ENCODE measurements around the gene RPS13. TPM values are rescaled to one million over a fixed set of nuclear protein-coding genes. Genes with fewer than 3 reads are reported as not detected.
"Not testable (repeated sequence)": the region's sequence is repeated elsewhere in the genome, so short reads cannot be mapped to it uniquely, and the experiment has no call there.

Gene RPS13
- total RNA-seq, 1 donor from 2014 or later: 745 TPM

DNA sequence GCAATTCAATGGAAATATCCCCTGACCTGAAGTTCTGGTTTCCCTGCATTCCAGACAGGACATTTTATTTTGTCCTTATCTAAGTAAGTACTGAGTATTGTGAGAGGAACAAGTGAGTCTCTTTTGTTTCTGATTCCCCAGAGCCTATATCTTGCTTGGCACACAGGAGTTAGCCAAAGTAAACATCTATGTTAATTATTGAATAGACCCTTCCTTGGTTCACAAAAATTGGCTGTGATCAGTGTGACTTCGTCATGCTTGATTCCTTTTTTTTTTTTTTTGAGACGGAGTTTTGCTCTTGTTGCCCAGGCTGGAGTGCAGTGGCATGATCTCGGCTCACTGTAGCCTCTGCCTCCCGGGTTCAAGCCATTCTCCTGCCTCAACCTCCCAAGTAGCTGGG is 29.0 kb downstream of the RPS13 start:
- DNase-seq (ENCODE audit: low spot score); intact Hi-C loops (cut with DNase I); ATAC-seq: not testable (repeated sequence)

DNA sequence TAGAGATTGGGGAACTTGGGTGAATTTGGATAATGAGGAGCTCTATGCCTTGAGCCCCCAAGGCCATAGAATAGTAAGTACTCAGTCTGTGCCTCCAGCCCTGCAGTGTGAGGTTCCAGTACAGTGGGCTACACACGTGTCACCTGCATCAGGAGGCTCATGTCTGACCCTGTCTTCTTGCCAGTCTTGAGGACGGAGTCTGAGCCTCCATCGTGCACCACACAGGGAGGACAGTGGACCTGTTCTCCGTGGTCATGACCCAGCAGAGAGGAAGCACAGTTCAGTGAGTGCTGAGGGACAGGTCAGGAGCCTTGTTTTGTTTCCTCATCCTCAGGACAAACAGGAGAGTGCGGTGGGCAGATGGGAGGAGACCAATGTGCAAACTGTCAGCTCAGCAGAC is 30.8 kb downstream of the RPS13 start:
- no peak for ATAC-seq
- intact Hi-C loops (cut with DNase I): no loop called here
- no peak for DNase-seq (ENCODE audit: low spot score)

DNA sequence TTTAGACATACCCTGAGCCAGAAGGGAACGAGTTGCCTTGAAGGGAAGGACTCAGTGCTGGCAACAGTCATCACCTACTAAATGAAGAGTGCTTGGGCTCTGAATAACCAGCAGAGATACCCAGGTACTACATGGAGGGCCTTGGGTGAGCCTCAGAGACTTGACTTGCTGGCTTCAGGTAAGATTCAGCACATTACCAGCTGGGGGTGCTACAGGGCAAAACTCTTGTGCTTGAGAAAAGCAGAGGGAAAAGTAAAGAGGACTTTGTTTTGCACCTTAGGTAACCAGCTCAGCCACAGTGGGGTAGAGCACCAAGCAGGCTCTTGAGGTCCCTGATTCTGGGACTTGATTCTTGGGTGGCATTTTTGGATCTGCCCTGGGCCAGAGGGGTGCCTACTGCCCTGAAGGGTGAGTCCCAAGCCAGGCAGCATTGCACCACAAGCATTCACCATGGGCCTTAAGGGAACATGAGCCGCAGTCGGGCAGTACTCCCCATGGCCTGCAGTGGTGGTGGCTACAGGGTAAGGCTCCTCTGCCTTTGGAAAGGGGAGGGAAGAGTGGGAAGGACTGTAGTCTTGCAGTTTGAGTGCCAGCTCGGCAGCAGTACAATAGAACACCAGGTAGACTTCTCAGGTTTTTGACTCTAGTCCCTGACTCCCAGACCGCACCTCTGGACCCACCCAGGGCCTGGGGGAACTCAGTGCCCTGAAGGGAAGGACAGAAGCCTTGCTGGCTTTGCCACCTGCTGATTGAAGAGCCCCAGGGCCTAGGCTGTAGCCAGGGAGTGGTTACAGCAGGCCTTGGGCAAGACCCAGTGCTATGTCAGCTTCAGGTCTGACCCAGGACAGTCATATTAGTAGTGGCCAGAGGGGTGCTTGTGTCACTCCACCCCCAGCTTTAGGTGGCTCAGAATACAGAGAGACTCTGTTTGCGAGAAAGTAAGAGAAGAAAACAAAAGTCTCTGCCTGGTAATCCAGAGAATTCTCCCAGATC is 40.5 kb downstream of the RPS13 start:
- no peak for ATAC-seq
- intact Hi-C loops (cut with DNase I): no loop called here
- DNase-seq (ENCODE audit: low spot score): no peak

- intact Hi-C loops (cut with DNase I); ATAC-seq; DNase-seq (ENCODE audit: low spot score): not testable (repeated sequence)
Measured at GRCh38 chr11:17034027-17034426, 43.4 kb downstream of the RPS13 start.

DNA sequence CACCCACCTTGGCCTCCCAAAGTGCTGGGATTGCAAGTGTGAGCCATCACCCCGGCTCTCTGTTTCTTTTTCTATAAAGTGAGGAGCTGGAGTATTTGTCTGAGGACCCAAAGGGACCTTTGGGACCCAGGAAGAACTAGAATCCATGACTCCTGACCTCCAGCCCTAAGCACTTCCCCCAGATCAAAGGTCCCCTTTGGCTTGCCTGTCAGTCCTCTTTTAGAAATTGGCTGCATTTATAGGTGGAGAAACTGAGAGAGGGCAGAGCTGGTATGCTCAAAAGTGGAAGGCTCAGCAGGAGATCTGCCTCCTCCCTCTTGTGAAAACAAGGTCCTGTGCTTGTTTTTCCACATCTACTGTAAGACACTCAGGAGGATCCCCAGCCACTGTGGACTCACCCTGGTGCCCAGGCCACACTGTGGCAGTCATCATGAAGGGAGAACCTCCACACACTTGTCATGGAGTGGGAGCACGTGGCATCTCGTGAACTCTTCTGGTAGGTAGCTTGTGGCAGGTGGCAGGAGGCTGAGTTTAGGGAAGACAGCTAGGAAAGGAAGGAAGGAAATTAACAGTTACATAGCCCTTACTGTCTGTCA is 50.9 kb downstream of the RPS13 start:
- no peak for DNase-seq (ENCODE audit: low spot score)
- intact Hi-C loops (cut with DNase I): no loop called here
- ATAC-seq: no peak

- intact Hi-C loops (cut with DNase I): no loop called here
- DNase-seq (ENCODE audit: low spot score): no peak
- no peak for ATAC-seq
Measured at GRCh38 chr11:17024924-17025323, 52.5 kb downstream of the RPS13 start.

Other genes starting within 250 kb of the RPS13 start
- gene PLEKHA7, start 63.3 kb downstream of the RPS13 start, total RNA-seq: 96.6 TPM
- gene PIK3C2A, start 130.3 kb upstream of the RPS13 start, total RNA-seq: 89.0 TPM
- 51.3 TPM for gene NUCB2, start 199.1 kb upstream of the RPS13 start, total RNA-seq

Measured in sciatic nerve (tissue), 2 donors.